Measurements from ENCODE around the gene MAPK4. TPM values are rescaled to one million over a fixed set of nuclear protein-coding genes. Genes with fewer than 3 reads are reported as not detected.
"Not testable (repeated sequence)": the region's sequence is repeated elsewhere in the genome, so short reads cannot be mapped to it uniquely, and the experiment has no call there.

The MAPK4 gene
- polyA plus RNA-seq, 1 donor, result 8.9 TPM

- DNase-seq, result no peak
Measured at GRCh38 chr18:50686409-50686808, 126.5 kb downstream of the MAPK4 start.

GRCh38 chr18:50687491-50687890, 127.6 kb downstream of the MAPK4 start:
- no peak for DNase-seq

- no peak for DNase-seq
Measured at GRCh38 chr18:50689578-50689977, 129.7 kb downstream of the MAPK4 start.

GRCh38 chr18:50694147-50694546, 134.3 kb downstream of the MAPK4 start:
- no peak for DNase-seq

- DNase-seq, result no peak
Measured at GRCh38 chr18:50695431-50696176, 135.7 kb downstream of the MAPK4 start.

- DNase-seq, result no peak
Measured at GRCh38 chr18:50696436-50696835, 136.5 kb downstream of the MAPK4 start.

GRCh38 chr18:50696929-50697328, 137.0 kb downstream of the MAPK4 start:
- no peak for DNase-seq

GRCh38 chr18:50697509-50697908, 137.6 kb downstream of the MAPK4 start:
- no peak for DNase-seq

- DNase-seq, result no peak
Measured at GRCh38 chr18:50700245-50701165, 140.6 kb downstream of the MAPK4 start.

- DNase-seq, result no peak
Measured at GRCh38 chr18:50704357-50704940, 144.6 kb downstream of the MAPK4 start.

- DNase-seq, result no peak
Measured at GRCh38 chr18:50706199-50706598, 146.3 kb downstream of the MAPK4 start.

- no peak for DNase-seq
Measured at GRCh38 chr18:50706651-50707050, 146.8 kb downstream of the MAPK4 start.

- not testable (repeated sequence) for DNase-seq
Measured at GRCh38 chr18:50707297-50707696, 147.4 kb downstream of the MAPK4 start.

GRCh38 chr18:50707855-50708469, 148.1 kb downstream of the MAPK4 start:
- DNase-seq, result no peak

GRCh38 chr18:50709193-50709592, 149.3 kb downstream of the MAPK4 start:
- DNase-seq, result no peak

GRCh38 chr18:50711386-50711785, 151.5 kb downstream of the MAPK4 start:
- no peak for DNase-seq

GRCh38 chr18:50715919-50716318, 156.0 kb downstream of the MAPK4 start:
- no peak for DNase-seq

GRCh38 chr18:50716902-50717301, 157.0 kb downstream of the MAPK4 start:
- DNase-seq, result no peak

GRCh38 chr18:50717563-50717962, 157.7 kb downstream of the MAPK4 start:
- DNase-seq, result peak; percentile 22

- no peak for DNase-seq
Measured at GRCh38 chr18:50719471-50720324, 159.8 kb downstream of the MAPK4 start.

GRCh38 chr18:50720325-50720674, 160.4 kb downstream of the MAPK4 start:
- no peak for DNase-seq

- no peak for DNase-seq
Measured at GRCh38 chr18:50721006-50721405, 161.1 kb downstream of the MAPK4 start.
